ENCODE results near the gene ERG. TPM values are rescaled to one million over a fixed set of nuclear protein-coding genes. Genes with fewer than 3 reads are reported as not detected.

The ERG gene
- total RNA-seq, 6 experiments from 2014 or later = 3.1 to 6.4 (median 5.2) TPM

DNA sequence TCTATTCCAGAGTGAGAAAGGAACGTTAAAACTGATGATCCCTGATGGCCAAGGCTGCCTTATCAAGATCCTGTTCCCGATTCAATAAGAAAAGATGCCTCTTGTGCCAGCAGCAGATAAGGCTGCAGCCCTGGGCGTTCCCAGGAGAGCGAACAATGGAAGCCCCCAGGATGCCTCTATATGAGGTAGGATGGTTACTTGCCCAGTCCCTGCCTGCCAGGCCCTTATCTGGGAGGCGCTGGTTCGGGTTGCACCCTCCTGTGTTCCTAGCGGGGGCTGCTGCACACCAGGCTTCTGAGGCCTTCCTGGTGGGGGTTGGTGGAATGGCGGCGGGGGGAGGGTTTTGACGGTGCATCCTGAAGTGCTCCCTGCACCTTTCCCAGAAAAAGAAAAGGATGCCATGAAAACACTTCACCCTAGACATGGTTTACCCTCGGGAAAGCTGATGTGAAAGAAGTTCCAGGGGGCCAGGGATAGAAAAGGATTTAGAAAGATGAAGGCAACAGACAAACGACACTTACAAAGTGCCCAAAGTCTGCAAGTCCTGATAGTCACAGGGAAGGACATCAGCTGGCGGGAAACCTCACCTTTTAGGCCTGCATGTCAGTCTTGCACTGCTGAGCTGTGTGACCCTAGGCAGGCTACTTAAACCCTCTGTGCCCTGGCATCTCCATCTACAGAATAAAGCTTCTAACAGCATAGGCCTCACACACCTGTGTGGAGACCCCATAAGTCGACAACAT is 141.2 kb downstream of the ERG start:
- Histone ChIP-seq H3K36me3 (no peaks in the 10 kb centered on the region), H3K4me1 (no peaks in the 10 kb centered on the region), H3K9me3 (no peaks in the 10 kb centered on the region), H3K4me3 (no peak overlapping the region), H3K27ac (no peak overlapping the region), H3K27me3 (no peaks in the 10 kb centered on the region)
- ATAC-seq = no peak
- intact Hi-C loops (cut with DNase I) = loop anchor here (5.0 kb wide), 2 partner anchors 195 to 200 kb away; no protein-coding TSS in a partner anchor
- DNase-seq = no peak
- TF ChIP-seq CTCF (IDR thresholded peaks at IDR 0.05) (no peak), POLR2A (IDR thresholded peaks at IDR 0.05) (no peak)
- 69% methylated on average over 5 of the region's 14 CpGs for WGBS (ENCODE audit: insufficient coverage, low coverage, low lambda C conversion rate, missing lambda C conversion rate)

- TF ChIP-seq CTCF (IDR thresholded peaks at IDR 0.05) (peak; percentile 94 to 98 (median 95)), POLR2A (IDR thresholded peaks at IDR 0.05) (no peak)
- H3K27ac ChIP-seq = no peak overlapping the region
- WGBS (ENCODE audit: insufficient coverage, low coverage, low lambda C conversion rate, missing lambda C conversion rate) = 6% methylated on average over 19 of the region's 20 CpGs
- H3K27me3 ChIP-seq = no peaks in the 10 kb centered on the region
- H3K4me1 ChIP-seq = no peaks in the 10 kb centered on the region
- intact Hi-C loops (cut with DNase I) = loop anchor here (5.0 kb wide), 2 partner anchors 194 to 199 kb away; no protein-coding TSS in a partner anchor
- H3K4me3 ChIP-seq = no peak overlapping the region
- DNase-seq (peak; percentile 82 to 85 (median 83)), ATAC-seq (peak; percentile 90 to 97 (median 94))
- no peaks in the 10 kb centered on the region for H3K36me3 ChIP-seq
- no peaks in the 10 kb centered on the region for H3K9me3 ChIP-seq
These were observed 142.1 kb downstream of the ERG start for GRCh38 chr21:38355992-38356781.

DNA sequence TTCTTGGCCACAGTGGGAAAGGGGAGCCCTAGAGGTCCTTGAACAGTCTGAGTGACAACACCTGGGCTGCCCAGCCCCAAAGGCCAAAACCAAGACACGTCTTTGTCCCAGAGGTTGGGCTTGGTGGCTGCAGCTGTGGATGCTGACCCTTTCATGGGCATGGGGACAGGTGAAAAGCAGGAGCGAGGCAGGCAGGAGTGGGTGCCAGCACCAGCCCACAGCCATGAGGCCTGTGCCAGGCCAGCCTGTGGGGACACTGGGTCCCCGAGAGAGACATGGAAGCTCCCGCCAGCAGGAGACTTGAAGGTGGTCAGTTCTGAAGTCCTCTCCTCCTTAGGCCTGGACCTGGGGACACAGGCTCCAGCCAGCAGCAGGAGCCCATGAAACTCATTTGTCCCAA is 142.9 kb downstream of the ERG start:
- no peaks in the 10 kb centered on the region for H3K9me3 ChIP-seq
- no peaks in the 10 kb centered on the region for H3K36me3 ChIP-seq
- intact Hi-C loops (cut with DNase I) = loop anchor here (5.0 kb wide), 2 partner anchors 193 to 198 kb away; no protein-coding TSS in a partner anchor
- H3K27ac ChIP-seq = no peak overlapping the region
- no peaks in the 10 kb centered on the region for H3K4me1 ChIP-seq
- TF ChIP-seq POLR2A (IDR thresholded peaks at IDR 0.05) = no peak
- TF ChIP-seq CTCF (IDR thresholded peaks at IDR 0.05) = no peak
- DNase-seq = no peak
- no peak for ATAC-seq
- WGBS (ENCODE audit: insufficient coverage, low coverage, low lambda C conversion rate, missing lambda C conversion rate) = no CpG with 5 or more reads among the region's 4 CpGs
- no peaks in the 10 kb centered on the region for H3K27me3 ChIP-seq
- H3K4me3 ChIP-seq = no peak overlapping the region

DNA sequence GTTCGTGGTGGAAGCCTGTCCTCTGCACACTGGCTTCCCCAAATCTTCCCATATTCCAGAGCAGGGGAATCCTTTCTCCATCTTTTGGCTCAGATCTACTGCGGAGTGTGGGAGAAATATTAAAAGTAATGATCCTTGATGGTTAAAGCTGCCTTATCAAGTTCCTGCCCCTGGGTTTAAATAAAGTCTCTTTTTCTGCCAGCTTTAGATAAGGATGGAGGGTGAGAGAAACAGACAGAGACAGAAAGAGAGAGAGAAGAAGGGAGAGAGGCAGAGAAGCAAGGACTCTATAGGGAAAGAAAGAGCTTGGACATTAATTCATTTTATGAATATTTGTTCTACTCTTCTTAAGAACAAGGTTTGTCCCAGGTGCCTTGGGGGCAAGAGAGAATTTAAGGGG is 143.5 kb downstream of the ERG start:
- ATAC-seq (no peak), DNase-seq (no peak)
- Histone ChIP-seq H3K4me3 (no peak overlapping the region), H3K36me3 (no peaks in the 10 kb centered on the region), H3K9me3 (no peaks in the 10 kb centered on the region), H3K27me3 (no peaks in the 10 kb centered on the region), H3K4me1 (no peaks in the 10 kb centered on the region), H3K27ac (no peak overlapping the region)
- WGBS (ENCODE audit: insufficient coverage, low coverage, low lambda C conversion rate, missing lambda C conversion rate) = 70% methylated on average over 2 of the region's 2 CpGs
- no peak for TF ChIP-seq POLR2A (IDR thresholded peaks at IDR 0.05)
- no peak for TF ChIP-seq CTCF (IDR thresholded peaks at IDR 0.05)
- intact Hi-C loops (cut with DNase I) = loop anchor here (5.0 kb wide), 4 partner anchors 132 to 197 kb away; no protein-coding TSS in a partner anchor
